WTC11 (cell line): Measurements from ENCODE around the gene LRIF1.

Experiments
- ATF1 ChIP-seq: sonication (generic); formaldehyde crosslinking; IDR thresholded peaks from 2 replicates; pipeline ENCODE4 v1.8.1; 2023; ENCODE audit warnings: mild to moderate bottlenecking, moderate library complexity, missing genetic modification reagents
- CBFB ChIP-seq: sonication (generic); formaldehyde crosslinking; IDR thresholded peaks from 2 replicates; pipeline ENCODE4 v1.8.1; 2022; ENCODE audit warnings: mild to moderate bottlenecking, low read depth, missing genetic modification reagents
- FOXJ3 ChIP-seq: sonication (generic); formaldehyde crosslinking; IDR thresholded peaks from 2 replicates; pipeline ENCODE4 v1.9.0; 2021; ENCODE audit warnings: missing genetic modification reagents, mild to moderate bottlenecking, borderline replicate concordance
- GRHL2 ChIP-seq: fragments of 250-450 bp; sonication (Bioruptor Pico); IDR thresholded peaks from 2 replicates; pipeline ENCODE4 v1.8.0; 2022; ENCODE audit warnings: mild to moderate bottlenecking, moderate library complexity; ENCODE audit not compliant: insufficient replicate concordance, severe bottlenecking
- IRF2 ChIP-seq: sonication (generic); formaldehyde crosslinking; IDR thresholded peaks from 2 replicates; pipeline ENCODE4 v1.8.0; 2022; ENCODE audit warnings: low read depth, missing genetic modification reagents, borderline replicate concordance
- NFE2L1 ChIP-seq: sonication (generic); formaldehyde crosslinking; IDR thresholded peaks from 2 replicates; pipeline ENCODE4 v1.8.1; 2023; ENCODE audit warnings: missing genetic modification reagents
- SP1 ChIP-seq: sonication (generic); formaldehyde crosslinking; conservative IDR thresholded peaks from 2 replicates; pipeline ENCODE4 v1.8.1; 2022; ENCODE audit warnings: missing genetic modification reagents
- ZNF219 ChIP-seq: sonication (generic); formaldehyde crosslinking; IDR thresholded peaks from 2 replicates; pipeline ENCODE4 v1.8.0; 2023; ENCODE audit warnings: missing genetic modification reagents, mild to moderate bottlenecking, borderline replicate concordance
- ZNF317 ChIP-seq: sonication (generic); formaldehyde crosslinking; IDR thresholded peaks from 2 replicates; pipeline ENCODE4 v1.8.1; 2023; ENCODE audit warnings: low read depth, mild to moderate bottlenecking, moderate library complexity, missing genetic modification reagents, borderline replicate concordance
- ZNF396 ChIP-seq: fragments of 250-450 bp; sonication (Bioruptor Pico); IDR thresholded peaks from 2 replicates; pipeline ENCODE4 v1.8.0; 2021; ENCODE audit warnings: mild to moderate bottlenecking, moderate library complexity, borderline replicate concordance
- TF ChIP-seq, protein P1 (sequence below): sonication (generic); formaldehyde crosslinking; IDR thresholded peaks from 2 replicates; pipeline ENCODE4 v1.8.1; 2022; ENCODE audit warnings: mild to moderate bottlenecking, moderate library complexity, missing genetic modification reagents
- TF ChIP-seq, protein P2 (sequence below): sonication (generic); formaldehyde crosslinking; IDR thresholded peaks from 2 replicates; pipeline ENCODE4 v1.8.1; 2022; ENCODE audit warnings: low read depth, missing genetic modification reagents, borderline replicate concordance
- TF ChIP-seq, protein P3 (sequence below): fragments of 200-600 bp; IDR thresholded peaks from 2 replicates; pipeline ENCODE4 v1.8.0; 2022; ENCODE audit warnings: antibody characterized with exemption
- TF ChIP-seq, protein P4 (sequence below): sonication (generic); formaldehyde crosslinking; IDR thresholded peaks from 2 replicates; pipeline ENCODE4 v1.8.0; 2023; ENCODE audit warnings: missing genetic modification reagents

DNA sequence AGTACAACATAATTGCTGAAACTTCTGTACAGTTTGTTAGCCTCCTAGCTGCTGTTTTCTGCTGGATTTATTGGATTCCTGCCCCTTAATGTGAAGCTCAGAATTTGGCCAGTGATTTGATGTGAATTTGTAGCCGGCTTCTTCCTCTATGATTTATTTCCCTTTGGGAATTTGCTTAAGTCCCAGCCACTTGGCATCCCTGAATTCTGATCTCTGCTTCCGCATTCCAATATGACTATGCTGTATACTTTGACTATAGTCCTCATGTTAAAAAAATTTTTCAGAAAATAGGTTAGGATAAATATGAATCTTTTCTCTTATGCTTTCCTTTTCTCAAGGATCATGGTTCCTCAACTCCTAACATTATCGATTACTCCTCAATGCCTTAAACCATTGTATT, 12.4 kb upstream of the LRIF1 start:
- TF ChIP-seq ZNF219 (CRISPR knock-in tag) (no peak), FOXJ3 (CRISPR knock-in tag) (no peak), ZNF396 (CRISPR knock-in tag) (no peak), ZNF317 (CRISPR knock-in tag) (no peak), IRF2 (CRISPR knock-in tag) (no peak), SP1 (CRISPR knock-in tag) (no peak), GRHL2 (CRISPR knock-in tag) (no peak), NFE2L1 (no peak), ATF1 (CRISPR knock-in tag) (no peak), CBFB (no peak)
- TF ChIP-seq, protein P1, sequence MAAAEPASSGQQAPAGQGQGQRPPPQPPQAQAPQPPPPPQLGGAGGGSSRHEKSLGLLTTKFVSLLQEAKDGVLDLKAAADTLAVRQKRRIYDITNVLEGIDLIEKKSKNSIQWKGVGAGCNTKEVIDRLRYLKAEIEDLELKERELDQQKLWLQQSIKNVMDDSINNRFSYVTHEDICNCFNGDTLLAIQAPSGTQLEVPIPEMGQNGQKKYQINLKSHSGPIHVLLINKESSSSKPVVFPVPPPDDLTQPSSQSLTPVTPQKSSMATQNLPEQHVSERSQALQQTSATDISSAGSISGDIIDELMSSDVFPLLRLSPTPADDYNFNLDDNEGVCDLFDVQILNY (CRISPR knock-in tag) = no peak
- TF ChIP-seq, protein P2, sequence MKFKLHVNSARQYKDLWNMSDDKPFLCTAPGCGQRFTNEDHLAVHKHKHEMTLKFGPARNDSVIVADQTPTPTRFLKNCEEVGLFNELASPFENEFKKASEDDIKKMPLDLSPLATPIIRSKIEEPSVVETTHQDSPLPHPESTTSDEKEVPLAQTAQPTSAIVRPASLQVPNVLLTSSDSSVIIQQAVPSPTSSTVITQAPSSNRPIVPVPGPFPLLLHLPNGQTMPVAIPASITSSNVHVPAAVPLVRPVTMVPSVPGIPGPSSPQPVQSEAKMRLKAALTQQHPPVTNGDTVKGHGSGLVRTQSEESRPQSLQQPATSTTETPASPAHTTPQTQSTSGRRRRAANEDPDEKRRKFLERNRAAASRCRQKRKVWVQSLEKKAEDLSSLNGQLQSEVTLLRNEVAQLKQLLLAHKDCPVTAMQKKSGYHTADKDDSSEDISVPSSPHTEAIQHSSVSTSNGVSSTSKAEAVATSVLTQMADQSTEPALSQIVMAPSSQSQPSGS (CRISPR knock-in tag) = no peak
- TF ChIP-seq, protein P3, sequence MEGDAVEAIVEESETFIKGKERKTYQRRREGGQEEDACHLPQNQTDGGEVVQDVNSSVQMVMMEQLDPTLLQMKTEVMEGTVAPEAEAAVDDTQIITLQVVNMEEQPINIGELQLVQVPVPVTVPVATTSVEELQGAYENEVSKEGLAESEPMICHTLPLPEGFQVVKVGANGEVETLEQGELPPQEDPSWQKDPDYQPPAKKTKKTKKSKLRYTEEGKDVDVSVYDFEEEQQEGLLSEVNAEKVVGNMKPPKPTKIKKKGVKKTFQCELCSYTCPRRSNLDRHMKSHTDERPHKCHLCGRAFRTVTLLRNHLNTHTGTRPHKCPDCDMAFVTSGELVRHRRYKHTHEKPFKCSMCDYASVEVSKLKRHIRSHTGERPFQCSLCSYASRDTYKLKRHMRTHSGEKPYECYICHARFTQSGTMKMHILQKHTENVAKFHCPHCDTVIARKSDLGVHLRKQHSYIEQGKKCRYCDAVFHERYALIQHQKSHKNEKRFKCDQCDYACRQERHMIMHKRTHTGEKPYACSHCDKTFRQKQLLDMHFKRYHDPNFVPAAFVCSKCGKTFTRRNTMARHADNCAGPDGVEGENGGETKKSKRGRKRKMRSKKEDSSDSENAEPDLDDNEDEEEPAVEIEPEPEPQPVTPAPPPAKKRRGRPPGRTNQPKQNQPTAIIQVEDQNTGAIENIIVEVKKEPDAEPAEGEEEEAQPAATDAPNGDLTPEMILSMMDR = no peak
- TF ChIP-seq, protein P4, sequence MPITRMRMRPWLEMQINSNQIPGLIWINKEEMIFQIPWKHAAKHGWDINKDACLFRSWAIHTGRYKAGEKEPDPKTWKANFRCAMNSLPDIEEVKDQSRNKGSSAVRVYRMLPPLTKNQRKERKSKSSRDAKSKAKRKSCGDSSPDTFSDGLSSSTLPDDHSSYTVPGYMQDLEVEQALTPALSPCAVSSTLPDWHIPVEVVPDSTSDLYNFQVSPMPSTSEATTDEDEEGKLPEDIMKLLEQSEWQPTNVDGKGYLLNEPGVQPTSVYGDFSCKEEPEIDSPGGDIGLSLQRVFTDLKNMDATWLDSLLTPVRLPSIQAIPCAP = no peak
